Activated CD4-positive, alpha-beta T cell treated with anti-CD3 and anti-CD28 coated beads, Interleukin-2, amount 50 U/mL, for 4 hours (primary cell): ENCODE data around the gene FAM217A.
"Not testable (repeated sequence)": the region's sequence is repeated elsewhere in the genome, so short reads cannot be mapped to it uniquely, and the experiment has no call there.

Experiments
- DNase-seq, 2 experiments: peaks; one replicate each; pipeline ENCODE4 v3.0.0-alpha.2; 2020

The FAM217A gene

DNA sequence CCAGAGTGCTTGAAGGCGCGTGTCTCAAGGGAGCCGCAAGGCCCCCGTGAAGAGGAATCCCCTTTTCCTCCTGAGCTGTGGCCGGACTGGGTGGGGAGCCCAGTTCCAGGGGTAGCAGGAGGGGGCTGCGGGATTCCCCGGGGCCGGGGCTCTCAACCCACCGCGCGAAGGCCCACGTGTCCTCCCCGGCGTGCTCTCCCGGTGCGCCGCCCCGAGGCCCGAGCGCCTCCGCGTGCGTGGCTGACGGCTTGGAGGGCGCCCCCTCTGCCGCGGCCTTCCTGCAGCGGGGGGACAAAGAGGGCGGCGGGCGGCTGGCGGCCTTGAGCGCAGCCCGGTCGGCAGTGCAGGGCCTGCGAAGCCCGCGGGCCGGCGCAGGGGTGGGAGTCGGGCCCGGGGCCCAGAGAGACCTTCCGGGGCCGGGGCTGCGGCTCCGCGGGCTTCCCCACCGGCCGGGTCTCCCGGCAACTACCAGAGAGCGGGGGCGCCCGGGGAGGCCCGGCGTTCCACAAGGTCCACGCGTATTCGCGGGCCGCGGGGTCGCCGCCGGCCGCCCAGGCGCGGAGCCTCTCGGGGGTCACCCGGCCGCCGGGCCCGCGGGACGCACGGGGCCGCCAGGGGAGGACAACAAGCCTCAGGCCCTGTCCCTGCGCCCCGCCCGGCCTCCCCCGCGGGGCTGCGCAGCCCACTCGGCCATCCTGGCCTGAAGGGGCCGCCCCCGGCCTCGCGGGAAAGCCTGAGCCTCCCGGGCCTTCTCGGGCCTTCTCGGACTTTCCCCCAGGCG is at the start of gene FAM217A:
Gene FAM217A (minus strand): TSS at position 447 of the 781 bp plus-strand sequence. CDS start 1,723 bp downstream, outside the sequence.
- no peak for DNase-seq

GRCh38 chr6:4128072-4128471 is 49.1 kb upstream of the FAM217A start:
- no peak for DNase-seq

- no peak for DNase-seq
Observed at GRCh38 chr6:4125933-4126864, 47.3 kb upstream of the FAM217A start.

- no peak for DNase-seq
Observed at GRCh38 chr6:4125500-4125899, 46.6 kb upstream of the FAM217A start.

- no peak for DNase-seq
Observed at GRCh38 chr6:4124351-4124750, 45.4 kb upstream of the FAM217A start.

- no peak for DNase-seq
Observed at GRCh38 chr6:4115741-4116140, 36.8 kb upstream of the FAM217A start.

GRCh38 chr6:4114123-4114522 is 35.2 kb upstream of the FAM217A start:
- DNase-seq = no peak

DNA sequence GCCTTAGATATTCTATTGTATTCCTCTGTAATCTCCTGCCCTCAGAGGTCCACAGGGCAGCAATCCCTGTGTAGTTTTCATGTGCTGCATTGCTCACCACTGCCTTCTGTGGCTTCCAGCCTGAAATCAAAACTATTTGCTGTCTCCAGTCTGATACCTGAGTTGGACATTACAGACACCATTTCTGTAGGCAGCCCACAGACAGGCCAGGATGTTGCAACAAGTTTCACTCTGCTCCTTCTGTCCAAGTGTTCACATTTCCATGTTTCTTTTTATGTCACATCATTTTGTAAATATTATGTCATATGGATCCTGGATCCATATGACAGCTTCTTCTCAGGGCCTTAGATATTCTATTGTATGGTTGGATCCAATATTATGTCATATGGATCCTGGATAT is 34.7 kb upstream of the FAM217A start:
- DNase-seq = no peak

GRCh38 chr6:4112366-4112765 is 33.4 kb upstream of the FAM217A start:
- no peak for DNase-seq

DNA sequence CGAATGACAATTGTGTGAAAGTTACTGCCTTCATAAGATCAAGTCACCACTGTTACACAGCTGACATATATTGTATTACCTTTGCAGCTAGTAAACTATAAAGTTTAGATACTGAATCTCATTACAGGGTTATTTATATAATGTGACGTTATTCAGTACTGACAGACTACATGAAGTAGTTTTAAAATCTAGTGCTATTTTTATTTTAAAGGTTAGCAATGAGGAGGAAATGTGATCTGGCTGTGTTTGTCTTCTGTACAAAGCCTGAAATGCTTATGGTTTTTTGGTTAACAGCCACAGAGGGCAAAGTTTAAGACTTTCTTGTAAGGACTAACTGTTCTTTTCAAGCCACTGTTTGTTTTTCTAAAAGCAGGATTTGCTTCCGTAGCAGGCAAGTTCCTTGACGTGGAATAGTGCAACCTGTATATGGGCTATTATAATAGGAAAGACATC is 30.5 kb upstream of the FAM217A start:
- not testable (repeated sequence) for DNase-seq

- no peak for DNase-seq
Observed at GRCh38 chr6:4108561-4109093, 29.7 kb upstream of the FAM217A start.

DNA sequence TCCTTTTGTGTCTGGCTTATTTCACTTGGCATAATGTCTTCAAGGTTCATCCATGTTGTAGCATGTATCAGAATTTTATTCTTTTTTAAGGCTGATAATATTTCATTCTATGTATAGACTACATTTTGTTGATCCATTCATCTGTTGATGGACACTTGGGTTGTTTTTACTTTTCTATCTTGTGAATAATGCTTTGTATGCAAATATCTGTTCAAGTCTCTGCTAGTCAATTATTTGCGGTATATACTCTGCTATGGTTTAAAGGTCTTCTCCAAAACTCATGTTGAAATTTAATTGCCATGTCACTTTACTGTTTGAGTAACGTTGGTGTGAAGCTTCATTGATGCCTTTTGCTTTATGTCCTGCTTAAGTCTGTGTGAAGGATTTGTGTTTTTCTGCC is 28.9 kb upstream of the FAM217A start:
- no peak for DNase-seq

GRCh38 chr6:4105980-4106536 is 27.1 kb upstream of the FAM217A start:
- DNase-seq = no peak

DNA sequence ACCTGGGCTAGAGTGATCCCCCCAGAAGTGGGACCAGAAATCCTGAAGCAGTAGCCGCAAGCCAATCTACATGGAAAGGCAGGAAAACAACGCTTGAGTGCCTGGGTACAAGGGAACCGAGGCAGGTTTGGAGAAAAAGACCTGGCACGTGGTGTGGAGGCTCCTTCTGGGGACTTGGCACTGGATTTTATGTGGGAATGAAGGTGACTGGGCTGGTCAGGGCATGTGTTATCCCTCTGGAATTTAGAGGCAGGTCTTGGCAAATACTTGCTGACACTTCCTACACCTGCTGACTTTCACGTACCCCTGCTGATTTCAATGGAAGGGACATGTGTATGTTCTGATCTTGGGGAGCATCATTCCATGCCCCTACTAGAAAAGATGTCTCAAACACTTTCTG is 25.0 kb upstream of the FAM217A start:
- no peak for DNase-seq

DNA sequence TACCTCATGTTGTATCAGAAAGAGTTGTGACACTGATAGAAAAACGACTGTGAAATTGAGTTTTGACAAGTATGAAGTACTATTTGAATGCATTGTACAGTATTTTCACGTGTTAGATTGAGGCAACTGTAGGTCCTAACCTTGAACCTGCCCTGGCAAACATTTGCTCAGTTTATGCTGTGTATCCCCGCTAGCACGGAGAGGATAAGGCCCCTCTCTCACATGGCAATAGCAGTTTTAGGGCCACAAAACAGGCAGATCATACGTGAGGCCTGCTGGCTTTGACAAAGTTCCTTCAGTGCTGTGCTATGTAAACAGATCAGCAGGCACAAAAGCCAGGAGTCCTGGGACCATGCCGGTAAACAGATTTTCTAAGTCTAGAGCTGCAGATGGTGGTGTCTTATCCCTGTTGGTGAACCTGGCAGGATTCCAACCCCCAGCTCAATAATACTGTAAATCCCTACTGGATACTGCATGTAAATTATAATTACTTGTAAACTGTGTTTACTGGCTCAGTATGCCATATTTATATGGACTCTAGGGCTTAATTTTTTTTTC is 23.8 kb upstream of the FAM217A start:
- no peak for DNase-seq

GRCh38 chr6:4101298-4101697 is 22.4 kb upstream of the FAM217A start:
- no peak for DNase-seq

DNA sequence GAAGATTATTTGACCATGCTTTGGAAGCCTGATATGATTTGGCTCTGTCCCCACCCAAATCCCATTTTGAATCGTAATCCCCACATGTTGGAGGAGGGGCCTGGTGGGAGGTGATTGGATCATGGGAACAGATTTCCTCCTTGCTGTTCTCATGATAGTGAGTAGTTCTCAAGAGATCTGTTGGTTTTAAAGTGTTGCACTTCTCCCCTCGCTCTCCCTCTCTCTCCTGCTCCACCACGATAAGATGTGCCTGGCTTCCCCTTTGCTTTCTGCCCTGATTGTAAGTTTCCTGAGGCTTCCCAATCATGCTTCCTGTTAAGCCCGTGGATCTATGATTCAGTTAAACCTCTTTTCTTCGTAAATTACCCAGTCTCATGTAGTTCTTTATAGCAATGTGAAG is 21.7 kb upstream of the FAM217A start:
- DNase-seq = no peak

- no peak for DNase-seq
Observed at GRCh38 chr6:4093288-4093687, 14.4 kb upstream of the FAM217A start.

DNA sequence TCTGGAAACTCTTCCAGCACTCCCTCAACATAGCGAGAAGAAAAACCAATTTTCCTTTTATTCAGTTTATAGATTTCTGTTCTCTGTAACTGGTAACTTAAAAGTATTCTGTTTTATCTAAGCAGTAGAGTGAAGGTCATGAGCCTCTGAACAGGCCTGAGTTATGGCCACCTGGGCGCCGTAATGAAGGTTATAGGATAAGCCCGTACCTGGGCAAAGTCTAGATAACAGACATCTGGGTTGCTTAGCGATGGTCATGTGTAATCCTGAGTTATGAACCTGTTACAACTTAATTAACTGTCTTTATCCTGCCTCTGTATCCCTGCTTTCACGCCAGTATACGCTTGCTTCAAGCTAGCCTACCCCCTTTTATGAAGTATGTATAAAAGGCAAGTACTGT is 13.0 kb upstream of the FAM217A start:
- no peak for DNase-seq

GRCh38 chr6:4090043-4090442 is 11.1 kb upstream of the FAM217A start:
- not testable (repeated sequence) for DNase-seq

DNA sequence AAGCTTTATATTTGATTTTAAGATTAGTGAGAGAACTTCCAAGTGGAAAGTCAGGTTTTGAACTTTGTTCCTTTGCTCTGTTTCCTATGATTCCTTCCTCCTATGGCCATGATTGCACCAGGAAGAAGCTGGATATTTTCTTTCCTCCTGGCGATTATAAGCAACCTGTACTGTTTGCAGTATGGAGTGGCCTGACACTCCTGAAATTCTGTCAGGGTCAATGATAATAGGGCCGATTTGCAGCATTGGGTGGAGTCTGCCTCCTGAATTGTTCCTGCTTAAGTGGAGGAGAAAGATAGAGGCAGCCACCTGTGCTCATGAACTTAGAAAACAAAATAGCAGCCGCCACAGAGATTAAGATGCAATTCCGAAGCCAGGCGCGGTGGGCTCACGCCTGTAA is 9.8 kb upstream of the FAM217A start:
- no peak for DNase-seq

DNA sequence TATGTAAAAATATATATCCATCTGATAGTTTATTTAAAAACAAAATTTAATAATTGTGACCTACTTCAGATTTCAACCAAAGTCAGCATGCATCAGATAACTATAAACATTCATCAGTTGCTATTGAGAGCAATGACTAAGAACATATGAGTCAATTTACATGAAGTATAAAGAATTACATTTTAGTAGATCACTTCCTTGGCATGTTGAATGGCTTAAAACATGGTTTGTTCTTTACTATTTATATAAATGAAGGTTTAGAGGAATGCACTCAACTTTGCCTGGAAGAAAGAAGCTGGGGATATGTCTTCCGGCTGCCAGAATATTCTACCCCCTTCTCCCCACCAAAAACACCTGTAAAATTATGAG is 6.4 kb upstream of the FAM217A start:
- DNase-seq = no peak
